RWPE1 (cell line): ENCODE results near the gene AUTS2.

Experiments
- CTCF ChIA-PET: fragments of 350-600 bp; sonication (Branson Sonifier 250); formaldehyde crosslinking; extraction: SDS; loops from one replicate; lab custom pipeline; 2021; lab: Yijun Ruan, JAX
- POLR2A ChIA-PET: fragments of 400-600 bp; formaldehyde crosslinking; extraction: SDS; loops from one replicate; lab custom pipeline; 2020; ENCODE audit warnings: antibody characterized with exemption; ENCODE audit not compliant: low non-redundant PET; lab: Yijun Ruan, JAX
- DNase-seq: peaks from one replicate; pipeline ENCODE4 v3.0.0; 2012; ENCODE audit warnings: low spot score
- H3K27ac ChIP-seq: fragments of 450-650 bp; 2 replicates; pipeline ENCODE4 v1.5.1; 2017
- TF ChIP-seq, protein P1 (sequence below): fragments of 450-650 bp; conservative IDR thresholded peaks from 2 replicates; pipeline ENCODE4 v1.5.1; 2017; ENCODE audit warnings: low read depth, mild to moderate bottlenecking

Gene AUTS2

DNA sequence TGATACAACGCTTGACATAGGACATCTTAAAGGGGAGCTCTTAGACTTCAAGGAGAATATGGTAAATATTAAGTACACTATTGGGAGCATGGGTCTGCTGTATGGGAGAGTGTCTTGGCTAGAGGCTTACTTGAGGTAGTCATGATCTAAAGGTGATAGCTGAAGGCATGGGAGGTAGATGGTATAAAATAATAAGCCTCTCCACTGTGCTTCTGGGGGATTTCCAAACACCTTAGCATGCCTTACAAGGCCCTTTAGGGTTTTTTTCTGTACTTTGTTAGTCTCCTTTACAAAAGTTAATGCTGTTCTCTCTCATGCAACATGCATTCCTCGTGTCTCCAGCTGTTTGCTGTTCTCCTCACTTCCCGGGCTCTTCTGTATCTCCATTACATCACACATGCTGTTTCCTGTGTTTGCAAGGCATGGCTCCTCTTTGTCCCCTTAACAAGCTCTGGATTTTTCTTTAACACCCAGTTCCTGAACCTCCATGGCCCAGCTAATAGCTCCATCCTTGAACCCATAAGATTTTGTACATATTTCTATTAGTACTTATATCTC, 449.7 kb downstream of the AUTS2 start:
- ChIA-PET POLR2A (no interaction called here), CTCF (no interaction called here)
- TF ChIP-seq, protein P1, sequence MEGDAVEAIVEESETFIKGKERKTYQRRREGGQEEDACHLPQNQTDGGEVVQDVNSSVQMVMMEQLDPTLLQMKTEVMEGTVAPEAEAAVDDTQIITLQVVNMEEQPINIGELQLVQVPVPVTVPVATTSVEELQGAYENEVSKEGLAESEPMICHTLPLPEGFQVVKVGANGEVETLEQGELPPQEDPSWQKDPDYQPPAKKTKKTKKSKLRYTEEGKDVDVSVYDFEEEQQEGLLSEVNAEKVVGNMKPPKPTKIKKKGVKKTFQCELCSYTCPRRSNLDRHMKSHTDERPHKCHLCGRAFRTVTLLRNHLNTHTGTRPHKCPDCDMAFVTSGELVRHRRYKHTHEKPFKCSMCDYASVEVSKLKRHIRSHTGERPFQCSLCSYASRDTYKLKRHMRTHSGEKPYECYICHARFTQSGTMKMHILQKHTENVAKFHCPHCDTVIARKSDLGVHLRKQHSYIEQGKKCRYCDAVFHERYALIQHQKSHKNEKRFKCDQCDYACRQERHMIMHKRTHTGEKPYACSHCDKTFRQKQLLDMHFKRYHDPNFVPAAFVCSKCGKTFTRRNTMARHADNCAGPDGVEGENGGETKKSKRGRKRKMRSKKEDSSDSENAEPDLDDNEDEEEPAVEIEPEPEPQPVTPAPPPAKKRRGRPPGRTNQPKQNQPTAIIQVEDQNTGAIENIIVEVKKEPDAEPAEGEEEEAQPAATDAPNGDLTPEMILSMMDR = no peak
- no peak for DNase-seq
- no peak overlapping the region for H3K27ac ChIP-seq

DNA sequence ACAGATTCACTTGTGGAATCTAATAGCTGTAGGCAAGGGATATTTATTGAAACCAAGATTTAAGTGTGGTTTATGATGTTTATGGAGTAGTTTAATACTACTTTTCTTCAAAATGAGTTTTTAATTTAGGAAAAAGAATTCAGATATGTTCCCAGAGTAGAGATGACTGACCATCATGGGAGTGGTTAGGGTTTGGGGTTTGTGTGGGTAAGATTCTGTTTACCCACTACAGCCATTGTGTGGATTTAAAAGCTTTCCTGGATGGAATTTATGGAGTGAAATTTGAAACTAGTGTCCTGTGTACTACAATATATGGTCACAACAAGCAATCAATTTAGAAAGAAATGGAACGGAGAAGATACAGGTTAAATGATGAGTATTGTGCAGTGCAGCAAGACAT, 453.5 kb downstream of the AUTS2 start:
- TF ChIP-seq, protein P1 = no peak
- no peak for DNase-seq
- CTCF ChIA-PET = interaction anchor here (0.5 to 0.9 kb wide), 2 partner anchors 9 to 550 kb away, joined by 3 to 4 read pairs; no protein-coding TSS in a partner anchor
- POLR2A ChIA-PET = no interaction called here
- no peak overlapping the region for H3K27ac ChIP-seq

DNA sequence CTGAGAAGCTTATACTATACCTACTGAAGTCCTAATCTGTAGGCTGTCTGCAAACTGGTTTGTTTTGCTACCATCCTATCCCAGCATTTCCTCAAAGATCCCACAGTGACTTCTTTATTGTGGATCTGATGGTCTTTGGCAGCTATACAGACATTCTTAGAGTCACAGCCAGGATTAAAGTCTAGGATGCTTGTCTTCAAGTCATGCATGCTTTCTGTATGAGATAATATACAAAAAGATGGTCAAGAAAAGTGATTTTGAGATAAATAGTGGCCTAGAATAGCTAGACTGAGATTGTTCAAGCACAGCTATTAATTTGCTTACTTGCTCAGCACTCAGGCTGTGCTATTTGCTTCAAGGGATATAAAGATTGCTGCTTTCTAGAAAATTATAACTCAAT, 454.4 kb downstream of the AUTS2 start:
- no peak for DNase-seq
- no peak overlapping the region for H3K27ac ChIP-seq
- POLR2A ChIA-PET = no interaction called here
- TF ChIP-seq, protein P1 = no peak
- CTCF ChIA-PET = no interaction called here

DNA sequence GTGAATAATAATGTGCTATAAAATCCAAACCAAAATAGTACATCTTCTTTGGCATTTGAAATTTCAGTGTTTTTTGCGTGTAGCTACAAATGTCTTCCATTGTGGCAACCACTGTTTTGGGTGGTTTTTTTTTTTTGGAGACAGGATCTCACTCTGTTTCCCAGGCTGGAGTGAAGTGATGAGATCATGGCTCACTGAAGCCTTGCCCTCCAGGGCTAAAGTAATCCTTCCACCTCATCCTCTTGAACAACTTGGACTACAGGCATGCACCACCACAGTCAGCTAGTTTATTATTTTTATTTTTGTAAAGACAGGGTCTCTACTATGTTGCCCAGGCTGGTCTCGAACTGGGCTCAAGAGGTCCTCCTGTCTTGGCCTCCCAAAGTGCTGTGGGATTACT, 455.1 kb downstream of the AUTS2 start:
- ChIA-PET POLR2A (no interaction called here), CTCF (no interaction called here)
- no peak for DNase-seq
- H3K27ac ChIP-seq = no peak overlapping the region
- TF ChIP-seq, protein P1 = no peak

DNA sequence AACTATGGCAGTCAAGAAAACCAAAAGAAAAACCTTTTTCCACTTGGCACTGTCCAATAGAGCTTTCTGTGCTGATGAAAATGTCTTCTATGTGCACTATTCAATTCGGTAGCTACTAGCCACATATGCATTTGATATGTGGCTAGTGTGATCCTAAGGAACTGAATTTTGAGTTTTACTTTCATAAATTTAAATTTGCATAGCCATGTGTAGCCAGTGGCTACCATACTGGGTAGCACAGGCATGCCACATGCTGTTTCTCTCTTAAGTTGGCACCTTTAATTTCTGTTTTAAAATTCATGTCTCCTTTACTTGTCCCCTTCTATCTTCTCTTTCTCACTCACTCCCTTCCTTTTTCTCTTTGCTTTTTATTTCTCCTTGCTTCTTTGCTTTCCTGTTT, 455.7 kb downstream of the AUTS2 start:
- DNase-seq = no peak
- POLR2A ChIA-PET = no interaction called here
- TF ChIP-seq, protein P1 = no peak
- CTCF ChIA-PET = interaction anchor here (0.6 kb wide), 1 partner anchor 722 kb away, joined by 3 read pairs; no protein-coding TSS in a partner anchor
- H3K27ac ChIP-seq = no peak overlapping the region

DNA sequence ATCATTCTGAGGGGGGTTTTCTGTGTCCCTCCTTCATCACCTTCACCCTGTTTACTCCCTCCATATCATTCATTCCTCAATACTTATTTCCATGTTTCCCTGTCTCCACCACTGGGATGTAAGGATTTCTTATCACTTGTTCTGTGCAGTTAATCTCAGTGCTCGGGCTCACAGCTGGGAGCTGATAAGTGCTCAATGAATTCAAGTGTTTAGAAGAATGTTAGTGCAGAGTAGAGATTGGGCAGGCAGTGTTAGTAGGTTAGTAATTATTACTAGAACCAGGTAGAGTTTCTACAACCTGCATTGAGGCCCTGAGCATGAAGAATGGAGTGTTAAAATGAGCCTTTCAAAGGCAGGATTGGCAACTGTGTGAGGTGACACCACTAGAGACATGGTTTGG, 458.1 kb downstream of the AUTS2 start:
- TF ChIP-seq, protein P1 = no peak
- H3K27ac ChIP-seq = no peak overlapping the region
- DNase-seq = no peak
- ChIA-PET CTCF (no interaction called here), POLR2A (no interaction called here)
